HCT116 (cell line): ENCODE results near the gene LTBP4. TPM values are rescaled to one million over a fixed set of nuclear protein-coding genes. Genes with fewer than 3 reads are reported as not detected.

ENCODE experiments used
- ATAC-seq: fragments of 200-7000 bp; cut with Tn5 transposase; 2 replicates; pipeline ENCODE4 v1.9.1; 2020; ENCODE audit warnings: mild to moderate bottlenecking, moderate library complexity
- BruUV-seq: library from RNA; stranded (reverse); fragments of 400-500 nt; replicated peaks from 2 replicates; lab custom pipeline; 2021; lab: Mats Ljungman, UMichigan
- CTCF ChIA-PET: fragments of 300-600 bp; sonication (Branson Sonifier 250); formaldehyde crosslinking; loops from one replicate; lab custom pipeline; 2021; ENCODE audit warnings: antibody characterized with exemption; lab: Charles Lee
- POLR2A ChIA-PET: fragments of 300-600, 350-600 bp; sonication (Branson Sonifier 250); formaldehyde crosslinking; loops from one replicate; lab custom pipeline; 2021; ENCODE audit warnings: antibody characterized with exemption; lab: Charles Lee
- RAD21 ChIA-PET, 2 experiments: fragments of 300-600 bp; sonication (Branson Sonifier 250); formaldehyde crosslinking; loops; one replicate each; lab custom pipeline; 2023; ENCODE audit warnings: low total read pairs in 2 of 2; ENCODE audit not compliant: uncharacterized antibody in 2 of 2, unreplicated experiment in 2 of 2, low non-redundant PET in 1 of 2; lab: Charles Lee
- DNase-seq: peaks from one replicate; pipeline ENCODE4 v3.0.0-alpha.2; 2010; ENCODE audit warnings: low read depth, low spot score
- H2AFZ ChIP-seq: fragments of 200-600 bp; shearing (Covaris generic), sonication (generic); 2 replicates; pipeline ENCODE4 v1.6.1; 2017; ENCODE audit warnings: low read depth, mixed run types, mixed read lengths, antibody characterized with exemption, low read length; ENCODE audit not compliant: poor library complexity, severe bottlenecking
- H3K27ac ChIP-seq: 2 replicates; pipeline ENCODE4 v1.5.1; 2012; ENCODE audit warnings: low read depth, low read length
- H3K27me3 ChIP-seq: fragments of 200-600 bp; sonication (generic); 2 replicates; pipeline ENCODE4 v1.6.1; 2016; ENCODE audit warnings: mixed run types, low read length, mixed read lengths; ENCODE audit not compliant: insufficient read depth
- H3K36me3 ChIP-seq, 2 experiments: fragments of 200-500 bp in 1 of 2; fragments of 200-600 bp in 1 of 2; sonication (Bioruptor generic) in 1 of 2; sonication (generic) in 1 of 2; 2 replicates each; pipeline versions ENCODE4 v1.5.1 to v1.6.1; 2014 to 2016; ENCODE audit warnings: low read length in 2 of 2, inconsistent platforms in 1 of 2, mixed read lengths in 1 of 2, mixed run types in 1 of 2; ENCODE audit not compliant: insufficient read depth in 2 of 2, control insufficient read depth in 1 of 2
- H3K4me1 ChIP-seq, 2 experiments: fragments of 200-600 bp in 1 of 2; sonication (generic) in 1 of 2; 2 replicates each; pipeline versions ENCODE4 v1.5.1 to v1.6.1; 2012 to 2017; ENCODE audit warnings: low read length in 2 of 2, inconsistent platforms in 1 of 2, mild to moderate bottlenecking in 1 of 2, mixed read lengths in 1 of 2, mixed run types in 1 of 2, moderate library complexity in 1 of 2; ENCODE audit not compliant: insufficient read depth in 2 of 2, control insufficient read depth in 1 of 2
- H3K4me2 ChIP-seq: fragments of 200-600 bp; sonication (generic); 2 replicates; pipeline ENCODE4 v1.6.1; 2017; ENCODE audit warnings: mixed run types, low read length, mixed read lengths
- H3K4me3 ChIP-seq, 2 experiments: fragments of 200-600 bp in 1 of 2; sonication (generic) in 1 of 2; replicated peaks in 1 of 2; 2 replicates each; pipeline ENCODE4 v1.5.1; 2011 to 2016; ENCODE audit warnings: low read length in 2 of 2, control low read depth in 1 of 2, low read depth in 1 of 2, mild to moderate bottlenecking in 1 of 2, mixed read lengths in 1 of 2, mixed run types in 1 of 2
- H3K79me2 ChIP-seq: fragments of 200-600 bp; sonication (generic); 2 replicates; pipeline ENCODE4 v1.6.1; 2017; ENCODE audit warnings: mild to moderate bottlenecking, mixed run types, low read length, moderate library complexity, mixed read lengths; ENCODE audit not compliant: insufficient read depth
- H3K9ac ChIP-seq: fragments of 200-600 bp; sonication (generic); 2 replicates; pipeline ENCODE4 v1.6.1; 2016; ENCODE audit warnings: low read length, mixed read lengths
- H3K9me2 ChIP-seq: fragments of 200-600 bp; sonication (generic), shearing (Covaris generic); 2 replicates; pipeline ENCODE4 v1.6.1; 2017; ENCODE audit warnings: mixed run types, mild to moderate bottlenecking, moderate library complexity; ENCODE audit not compliant: insufficient read depth
- H3K9me3 ChIP-seq, 2 experiments: fragments of 200-500 bp in 1 of 2; fragments of 200-600 bp in 1 of 2; sonication (Bioruptor generic) in 1 of 2; sonication (generic) in 1 of 2; 2 replicates each; pipeline ENCODE4 v1.6.1; 2014 to 2017; ENCODE audit warnings: low read length in 2 of 2, mixed read lengths in 2 of 2, inconsistent platforms in 1 of 2, low read depth in 1 of 2, mild to moderate bottlenecking in 1 of 2, mixed run types in 1 of 2, moderate library complexity in 1 of 2; ENCODE audit not compliant: control insufficient read depth in 1 of 2, insufficient read depth in 1 of 2
- H4K20me1 ChIP-seq: fragments of 200-600 bp; sonication (generic), shearing (Covaris generic); 2 replicates; pipeline ENCODE4 v1.6.1; 2017; ENCODE audit warnings: mixed run types, mild to moderate bottlenecking, moderate library complexity; ENCODE audit not compliant: insufficient read depth
- CBX3 ChIP-seq: IDR thresholded peaks from 2 replicates; pipeline ENCODE4 v1.6.1; 2012; ENCODE audit warnings: low read depth
- CEBPB ChIP-seq: IDR thresholded peaks from 2 replicates; pipeline ENCODE4 v1.6.1; 2012; ENCODE audit warnings: low read depth
- EZH2phosphoT487 ChIP-seq: fragments of 200-600 bp; IDR thresholded peaks from 2 replicates; pipeline ENCODE4 v1.6.1; 2018; ENCODE audit warnings: antibody characterized with exemption, borderline replicate concordance
- JUND ChIP-seq: IDR thresholded peaks from 2 replicates; pipeline ENCODE4 v1.6.1; 2012
- POLR2AphosphoS5 ChIP-seq: IDR thresholded peaks from 2 replicates; pipeline ENCODE4 v1.6.1; 2011; ENCODE audit warnings: mild to moderate bottlenecking, low read depth, low read length, moderate library complexity
- RAD21 ChIP-seq: IDR thresholded peaks from 2 replicates; pipeline ENCODE4 v1.6.1; 2012; ENCODE audit warnings: low read depth, mild to moderate bottlenecking
- SIN3A ChIP-seq: IDR thresholded peaks from 2 replicates; pipeline ENCODE4 v1.6.1; 2012; ENCODE audit warnings: low read depth
- SP1 ChIP-seq: IDR thresholded peaks from 2 replicates; pipeline ENCODE4 v1.6.1; 2012; ENCODE audit warnings: low read depth
- SRF ChIP-seq: IDR thresholded peaks from 2 replicates; pipeline ENCODE4 v1.6.1; 2012; ENCODE audit warnings: low read depth
- TCF7L2 ChIP-seq: IDR thresholded peaks from 2 replicates; pipeline ENCODE4 v1.7.0; 2011; ENCODE audit warnings: borderline replicate concordance, inconsistent platforms; ENCODE audit not compliant: insufficient read depth, insufficient read length; ENCODE audit errors: extremely low read depth
- YY1 ChIP-seq: IDR thresholded peaks from 2 replicates; pipeline ENCODE4 v1.6.1; 2011; ENCODE audit warnings: low read length, low read depth, moderate library complexity, mild to moderate bottlenecking; ENCODE audit not compliant: insufficient replicate concordance; ENCODE audit errors: extremely low read depth
- ZFX ChIP-seq: fragments of 450-650 bp; IDR thresholded peaks from 2 replicates; pipeline ENCODE4 v1.6.1; 2017
- ZNF274 ChIP-seq: fragments of 200-500 bp; sonication (Bioruptor generic); IDR thresholded peaks from 2 replicates; pipeline ENCODE4 v1.6.1; 2014; ENCODE audit warnings: mild to moderate bottlenecking, low read depth, low read length, inconsistent platforms
- intact Hi-C: fragments of 100-400 bp; cut with micrococcal nuclease; formaldehyde crosslinking; loops from 2 replicates; pipeline ENCODE4 v1.10.0; 2022
- total RNA-seq: library from RNA; stranded (reverse); gene quantifications from one replicate; pipeline ENCODE4 v1.2.1, GENCODE V29; 2021; ENCODE audit not compliant: unreplicated experiment
- TF ChIP-seq, protein P1 (sequence below): IDR thresholded peaks from 2 replicates; pipeline ENCODE4 v1.6.1; 2012
- TF ChIP-seq, protein P2 (sequence below): IDR thresholded peaks from 2 replicates; pipeline ENCODE4 v1.6.1; 2012; ENCODE audit warnings: low read depth

LTBP4 gene
- total RNA-seq, 1 experiment from 2014 or later = 310 TPM

- Histone ChIP-seq H4K20me1 (no peaks in the 10 kb centered on the region), H3K36me3 (no peaks in the 10 kb centered on the region), H2AFZ (no peak overlapping the region), H3K9me2 (no peaks in the 10 kb centered on the region), H3K4me2 (no peak overlapping the region), H3K27ac (no peak overlapping the region), H3K79me2 (no peaks in the 10 kb centered on the region), H3K27me3 (no peaks in the 10 kb centered on the region), H3K9ac (no peak overlapping the region), H3K9me3 (no peaks in the 10 kb centered on the region), H3K4me3 (no peak overlapping the region), H3K4me1 (peaks cover 9 to 30% of the 10 kb centered on the region in 2 experiments)
- DNase-seq (no peak), ATAC-seq (no peak)
- RAD21 ChIA-PET = no interaction called here
- POLR2A ChIA-PET = no interaction called here
- intact Hi-C loops = loop anchor here (5.0 kb wide), 1 partner anchor 92 kb away; no protein-coding TSS in a partner anchor
- BruUV-seq = no TSS peak
- TF ChIP-seq ZNF274 (no peak), JUND (no peak), CBX3 (no peak), RAD21 (no peak), EZH2phosphoT487 (no peak), SIN3A (no peak), TCF7L2 (no peak)
- CTCF ChIA-PET = no interaction called here
These were observed 38.4 kb downstream of the LTBP4 start for GRCh38 chr19:40639638-40639982.

- intact Hi-C loops = no loop called here
- no peak overlapping the region for H3K4me2 ChIP-seq
- no TSS peak for BruUV-seq
- H3K9ac ChIP-seq = no peak overlapping the region
- CTCF ChIA-PET = no interaction called here
- H3K27ac ChIP-seq = no peak overlapping the region
- TF ChIP-seq ZNF274 (no peak), CBX3 (no peak), CEBPB (no peak), YY1 (no peak), SRF (no peak), SP1 (no peak), SIN3A (no peak), TCF7L2 (no peak), POLR2AphosphoS5 (no peak), ZFX (no peak)
- TF ChIP-seq, protein P1, sequence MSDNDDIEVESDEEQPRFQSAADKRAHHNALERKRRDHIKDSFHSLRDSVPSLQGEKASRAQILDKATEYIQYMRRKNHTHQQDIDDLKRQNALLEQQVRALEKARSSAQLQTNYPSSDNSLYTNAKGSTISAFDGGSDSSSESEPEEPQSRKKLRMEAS = no peak
- TF ChIP-seq, protein P2, sequence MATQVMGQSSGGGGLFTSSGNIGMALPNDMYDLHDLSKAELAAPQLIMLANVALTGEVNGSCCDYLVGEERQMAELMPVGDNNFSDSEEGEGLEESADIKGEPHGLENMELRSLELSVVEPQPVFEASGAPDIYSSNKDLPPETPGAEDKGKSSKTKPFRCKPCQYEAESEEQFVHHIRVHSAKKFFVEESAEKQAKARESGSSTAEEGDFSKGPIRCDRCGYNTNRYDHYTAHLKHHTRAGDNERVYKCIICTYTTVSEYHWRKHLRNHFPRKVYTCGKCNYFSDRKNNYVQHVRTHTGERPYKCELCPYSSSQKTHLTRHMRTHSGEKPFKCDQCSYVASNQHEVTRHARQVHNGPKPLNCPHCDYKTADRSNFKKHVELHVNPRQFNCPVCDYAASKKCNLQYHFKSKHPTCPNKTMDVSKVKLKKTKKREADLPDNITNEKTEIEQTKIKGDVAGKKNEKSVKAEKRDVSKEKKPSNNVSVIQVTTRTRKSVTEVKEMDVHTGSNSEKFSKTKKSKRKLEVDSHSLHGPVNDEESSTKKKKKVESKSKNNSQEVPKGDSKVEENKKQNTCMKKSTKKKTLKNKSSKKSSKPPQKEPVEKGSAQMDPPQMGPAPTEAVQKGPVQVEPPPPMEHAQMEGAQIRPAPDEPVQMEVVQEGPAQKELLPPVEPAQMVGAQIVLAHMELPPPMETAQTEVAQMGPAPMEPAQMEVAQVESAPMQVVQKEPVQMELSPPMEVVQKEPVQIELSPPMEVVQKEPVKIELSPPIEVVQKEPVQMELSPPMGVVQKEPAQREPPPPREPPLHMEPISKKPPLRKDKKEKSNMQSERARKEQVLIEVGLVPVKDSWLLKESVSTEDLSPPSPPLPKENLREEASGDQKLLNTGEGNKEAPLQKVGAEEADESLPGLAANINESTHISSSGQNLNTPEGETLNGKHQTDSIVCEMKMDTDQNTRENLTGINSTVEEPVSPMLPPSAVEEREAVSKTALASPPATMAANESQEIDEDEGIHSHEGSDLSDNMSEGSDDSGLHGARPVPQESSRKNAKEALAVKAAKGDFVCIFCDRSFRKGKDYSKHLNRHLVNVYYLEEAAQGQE = no peak
- no peaks in the 10 kb centered on the region for H3K9me3 ChIP-seq
- H3K4me3 ChIP-seq = no peak overlapping the region
- H4K20me1 ChIP-seq = no peaks in the 10 kb centered on the region
- peaks cover 20 to 36% of the 10 kb centered on the region in 2 experiments for H3K4me1 ChIP-seq
- no peaks in the 10 kb centered on the region for H3K27me3 ChIP-seq
- H3K79me2 ChIP-seq = no peaks in the 10 kb centered on the region
- no peaks in the 10 kb centered on the region for H3K36me3 ChIP-seq
- DNase-seq (no peak), ATAC-seq (no peak)
- H3K9me2 ChIP-seq = no peaks in the 10 kb centered on the region
- RAD21 ChIA-PET = no interaction called here
- H2AFZ ChIP-seq = no peak overlapping the region
- POLR2A ChIA-PET = no interaction called here
These were observed 39.6 kb downstream of the LTBP4 start for GRCh38 chr19:40640744-40641143.
